OCI-LY1 (cell line): ENCODE results near the gene EXT2.

Source experiments
- H2AFZ ChIP-seq: fragments of 200-600 bp; sonication (generic), shearing (Covaris generic); 2 replicates; pipeline ENCODE4 v1.6.0; 2014; ENCODE audit warnings: antibody characterized with exemption, mild to moderate bottlenecking, low read length
- H3F3A ChIP-seq: fragments of 200-600 bp; sonication (generic), shearing (Covaris generic); 2 replicates; pipeline ENCODE4 v1.6.0; 2014; ENCODE audit warnings: mild to moderate bottlenecking, antibody characterized with exemption, low read length, moderate library complexity; ENCODE audit not compliant: insufficient read depth
- H3K27ac ChIP-seq: fragments of 200-600 bp; sonication (generic); 2 replicates; pipeline ENCODE4 v1.5.1; 2014; ENCODE audit warnings: low read length, mixed run types, mild to moderate bottlenecking, low read depth; ENCODE audit not compliant: poor library complexity, severe bottlenecking
- H3K27me3 ChIP-seq: fragments of 200-600 bp; sonication (generic); 2 replicates; pipeline ENCODE4 v1.6.0; 2014; ENCODE audit warnings: antibody characterized with exemption, mild to moderate bottlenecking, low read length, moderate library complexity; ENCODE audit not compliant: insufficient read depth
- H3K36me3 ChIP-seq: fragments of 200-600 bp; sonication (generic); 2 replicates; pipeline ENCODE4 v1.6.1; 2014; ENCODE audit warnings: mild to moderate bottlenecking, antibody characterized with exemption, low read length, moderate library complexity, mixed read lengths; ENCODE audit not compliant: insufficient read depth
- H3K4me1 ChIP-seq: fragments of 200-600 bp; sonication (generic); 2 replicates; pipeline ENCODE4 v1.5.1; 2014; ENCODE audit warnings: mild to moderate bottlenecking, low read length, moderate library complexity; ENCODE audit not compliant: insufficient read depth, severe bottlenecking
- H3K4me2 ChIP-seq: fragments of 200-600 bp; sonication (generic), shearing (Covaris generic); 2 replicates; pipeline ENCODE4 v1.6.1; 2014; ENCODE audit warnings: low read length
- H3K4me3 ChIP-seq: fragments of 200-600 bp; sonication (generic); 2 replicates; pipeline ENCODE4 v1.5.1; 2014; ENCODE audit warnings: low read length, low read depth, mild to moderate bottlenecking, mixed read lengths; ENCODE audit not compliant: poor library complexity, severe bottlenecking
- H3K79me2 ChIP-seq: fragments of 200-600 bp; shearing (Covaris generic); 2 replicates; pipeline ENCODE4 v1.6.1; 2016; ENCODE audit warnings: mixed run types, low read length, mixed read lengths; ENCODE audit not compliant: insufficient read depth
- H3K9ac ChIP-seq: fragments of 200-600 bp; sonication (generic), shearing (Covaris generic); 2 replicates; pipeline ENCODE4 v1.6.1; 2014; ENCODE audit warnings: mild to moderate bottlenecking, low read length, mixed read lengths
- H3K9me2 ChIP-seq: fragments of 200-600 bp; sonication (generic), shearing (Covaris generic); 2 replicates; pipeline ENCODE4 v1.6.1; 2014; ENCODE audit warnings: low read depth, mild to moderate bottlenecking, low read length, mixed read lengths
- H3K9me3 ChIP-seq: fragments of 200-600 bp; shearing (Covaris generic); 2 replicates; pipeline ENCODE4 v1.6.1; 2014; ENCODE audit warnings: low read length, mixed read lengths
- H4K20me1 ChIP-seq: fragments of 200-600 bp; sonication (generic), shearing (Covaris generic); 2 replicates; pipeline ENCODE4 v1.6.0; 2016; ENCODE audit warnings: mild to moderate bottlenecking, low read length; ENCODE audit not compliant: insufficient read depth
- EZH2 ChIP-seq: fragments of 200-600 bp; sonication (generic), shearing (Covaris generic); IDR thresholded peaks from 2 replicates; pipeline ENCODE4 v1.8.0; 2017; ENCODE audit warnings: borderline replicate concordance, mixed run types, mild to moderate bottlenecking, antibody characterized with exemption, low read length, moderate library complexity, mixed read lengths
- TF ChIP-seq, protein P1 (sequence below): fragments of 200-600 bp; sonication (generic), shearing (Covaris generic); IDR thresholded peaks from 2 replicates; pipeline ENCODE4 v1.5.1; 2017; ENCODE audit warnings: mild to moderate bottlenecking, antibody characterized with exemption, low read length, moderate library complexity, mixed read lengths

The EXT2 gene

DNA sequence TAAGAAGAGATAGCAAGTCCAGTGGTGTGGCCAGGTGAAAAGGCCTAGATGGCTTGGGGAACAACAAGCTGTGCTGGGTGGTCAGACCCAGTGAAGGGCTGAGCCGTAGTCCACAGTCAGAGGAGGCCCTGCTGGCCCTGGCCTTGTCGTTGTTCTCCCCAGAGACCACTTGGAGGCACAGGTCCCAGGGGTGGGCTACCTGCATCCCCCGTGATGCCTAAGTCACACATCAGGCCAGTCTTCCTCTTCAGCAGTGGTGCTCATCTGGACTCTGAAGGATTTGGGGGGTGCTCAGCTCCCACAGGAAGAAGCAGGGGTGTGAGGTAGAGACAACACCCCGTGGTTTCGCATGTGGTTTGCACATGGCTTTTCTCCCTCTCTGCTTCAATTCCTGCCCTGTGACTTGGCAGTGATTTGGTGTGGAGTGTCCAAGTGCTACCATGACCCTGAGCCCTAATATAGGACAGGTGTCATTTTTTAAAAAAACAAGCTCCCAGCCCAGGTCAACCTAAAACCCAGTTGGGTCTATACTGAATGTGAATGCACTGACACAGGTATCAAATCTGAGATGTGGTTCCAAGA is 163.5 kb downstream of the EXT2 start:
- Histone ChIP-seq H3K4me2 (no peak overlapping the region), H3K27me3 (no peaks in the 10 kb centered on the region), H3K4me3 (no peak overlapping the region), H4K20me1 (no peaks in the 10 kb centered on the region), H3K27ac (no peak overlapping the region), H3K9me3 (no peaks in the 10 kb centered on the region), H3F3A (no peaks in the 10 kb centered on the region), H3K4me1 (no peaks in the 10 kb centered on the region), H3K36me3 (no peaks in the 10 kb centered on the region), H3K79me2 (no peaks in the 10 kb centered on the region), H3K9ac (no peak overlapping the region), H3K9me2 (no peaks in the 10 kb centered on the region), H2AFZ (no peak overlapping the region)
- TF ChIP-seq, protein P1, sequence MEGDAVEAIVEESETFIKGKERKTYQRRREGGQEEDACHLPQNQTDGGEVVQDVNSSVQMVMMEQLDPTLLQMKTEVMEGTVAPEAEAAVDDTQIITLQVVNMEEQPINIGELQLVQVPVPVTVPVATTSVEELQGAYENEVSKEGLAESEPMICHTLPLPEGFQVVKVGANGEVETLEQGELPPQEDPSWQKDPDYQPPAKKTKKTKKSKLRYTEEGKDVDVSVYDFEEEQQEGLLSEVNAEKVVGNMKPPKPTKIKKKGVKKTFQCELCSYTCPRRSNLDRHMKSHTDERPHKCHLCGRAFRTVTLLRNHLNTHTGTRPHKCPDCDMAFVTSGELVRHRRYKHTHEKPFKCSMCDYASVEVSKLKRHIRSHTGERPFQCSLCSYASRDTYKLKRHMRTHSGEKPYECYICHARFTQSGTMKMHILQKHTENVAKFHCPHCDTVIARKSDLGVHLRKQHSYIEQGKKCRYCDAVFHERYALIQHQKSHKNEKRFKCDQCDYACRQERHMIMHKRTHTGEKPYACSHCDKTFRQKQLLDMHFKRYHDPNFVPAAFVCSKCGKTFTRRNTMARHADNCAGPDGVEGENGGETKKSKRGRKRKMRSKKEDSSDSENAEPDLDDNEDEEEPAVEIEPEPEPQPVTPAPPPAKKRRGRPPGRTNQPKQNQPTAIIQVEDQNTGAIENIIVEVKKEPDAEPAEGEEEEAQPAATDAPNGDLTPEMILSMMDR = no peak
- no peak for TF ChIP-seq EZH2

- Histone ChIP-seq H3K4me1 (no peaks in the 10 kb centered on the region), H3K36me3 (no peaks in the 10 kb centered on the region), H4K20me1 (no peaks in the 10 kb centered on the region), H3K27me3 (no peaks in the 10 kb centered on the region), H2AFZ (no peak overlapping the region), H3K79me2 (no peaks in the 10 kb centered on the region), H3K9me3 (no peaks in the 10 kb centered on the region), H3K4me2 (no peak overlapping the region), H3F3A (no peaks in the 10 kb centered on the region), H3K9ac (no peak overlapping the region), H3K4me3 (no peak overlapping the region), H3K9me2 (no peaks in the 10 kb centered on the region), H3K27ac (no peak overlapping the region)
- TF ChIP-seq, protein P1 = no peak
- no peak for TF ChIP-seq EZH2
Observed at GRCh38 chr11:44260081-44260480, 164.6 kb downstream of the EXT2 start.

- no peaks in the 10 kb centered on the region for H3K9me2 ChIP-seq
- H3K79me2 ChIP-seq = no peaks in the 10 kb centered on the region
- H2AFZ ChIP-seq = no peak overlapping the region
- no peak overlapping the region for H3K9ac ChIP-seq
- H4K20me1 ChIP-seq = no peaks in the 10 kb centered on the region
- no peaks in the 10 kb centered on the region for H3K4me1 ChIP-seq
- H3K9me3 ChIP-seq = no peaks in the 10 kb centered on the region
- no peak overlapping the region for H3K4me3 ChIP-seq
- H3K27ac ChIP-seq = no peak overlapping the region
- no peaks in the 10 kb centered on the region for H3K27me3 ChIP-seq
- no peaks in the 10 kb centered on the region for H3K36me3 ChIP-seq
- H3F3A ChIP-seq = no peaks in the 10 kb centered on the region
- H3K4me2 ChIP-seq = no peak overlapping the region
- TF ChIP-seq, protein P1 = no peak
- no peak for TF ChIP-seq EZH2
Observed at GRCh38 chr11:44261800-44262591, 166.5 kb downstream of the EXT2 start.
